Astrocyte (in vitro differentiated cells and primary cell): ENCODE data around the gene FASN.

Source experiments
- EZH2 ChIP-seq: IDR thresholded peaks from 2 replicates; pipeline ENCODE4 v1.6.1; 2012; ENCODE audit warnings: mild to moderate bottlenecking, low read length, inconsistent platforms; ENCODE audit not compliant: insufficient read depth
- TF ChIP-seq, protein P1 (sequence below): IDR thresholded peaks from 2 replicates; pipeline ENCODE4 v1.5.1; 2011; ENCODE audit warnings: low read depth, mild to moderate bottlenecking, inconsistent platforms, low read length, moderate library complexity; ENCODE audit not compliant: insufficient read depth

GRCh38 chr17:82105417-82105881 is 7.4 kb upstream of the FASN start:
- TF ChIP-seq, protein P1, sequence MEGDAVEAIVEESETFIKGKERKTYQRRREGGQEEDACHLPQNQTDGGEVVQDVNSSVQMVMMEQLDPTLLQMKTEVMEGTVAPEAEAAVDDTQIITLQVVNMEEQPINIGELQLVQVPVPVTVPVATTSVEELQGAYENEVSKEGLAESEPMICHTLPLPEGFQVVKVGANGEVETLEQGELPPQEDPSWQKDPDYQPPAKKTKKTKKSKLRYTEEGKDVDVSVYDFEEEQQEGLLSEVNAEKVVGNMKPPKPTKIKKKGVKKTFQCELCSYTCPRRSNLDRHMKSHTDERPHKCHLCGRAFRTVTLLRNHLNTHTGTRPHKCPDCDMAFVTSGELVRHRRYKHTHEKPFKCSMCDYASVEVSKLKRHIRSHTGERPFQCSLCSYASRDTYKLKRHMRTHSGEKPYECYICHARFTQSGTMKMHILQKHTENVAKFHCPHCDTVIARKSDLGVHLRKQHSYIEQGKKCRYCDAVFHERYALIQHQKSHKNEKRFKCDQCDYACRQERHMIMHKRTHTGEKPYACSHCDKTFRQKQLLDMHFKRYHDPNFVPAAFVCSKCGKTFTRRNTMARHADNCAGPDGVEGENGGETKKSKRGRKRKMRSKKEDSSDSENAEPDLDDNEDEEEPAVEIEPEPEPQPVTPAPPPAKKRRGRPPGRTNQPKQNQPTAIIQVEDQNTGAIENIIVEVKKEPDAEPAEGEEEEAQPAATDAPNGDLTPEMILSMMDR = no peak
- TF ChIP-seq EZH2 = no peak
